Esophagus muscularis mucosa (tissue), 4 donors: Measurements from ENCODE around the gene TOX2. TPM values are rescaled to one million over a fixed set of nuclear protein-coding genes. Genes with fewer than 3 reads are reported as not detected.

ENCODE experiments used
- DNase-seq: peaks from one replicate; pipeline ENCODE4 v3.0.0-alpha.2; 2017; ENCODE audit errors: extremely low spot score
- H3K27ac ChIP-seq, 4 donors: fragments of 200-600 bp; sonication (generic); replicated peaks in 1 of 4; 1 replicate in 3 of 4; 2 replicates in 1 of 4; pipeline ENCODE4 v1.5.1; 2016 to 2019; ENCODE audit warnings: mild to moderate bottlenecking in 1 of 4
- H3K27me3 ChIP-seq, 4 donors: fragments of 200-600 bp; sonication (generic); one replicate each; pipeline versions ENCODE4 v1.5.1 to v1.6.0; 2016 to 2019
- H3K36me3 ChIP-seq, 4 donors: fragments of 200-600 bp; sonication (generic); one replicate each; pipeline ENCODE4 v1.5.1; 2016 to 2019
- H3K4me1 ChIP-seq, 4 donors: fragments of 200-600 bp; sonication (generic); one replicate each; pipeline ENCODE4 v1.5.1; 2016 to 2019
- H3K4me3 ChIP-seq, 4 donors: fragments of 200-600 bp; sonication (generic); 1 replicate in 2 of 4; 2 replicates in 2 of 4; pipeline ENCODE4 v1.5.1; 2016 to 2019; ENCODE audit warnings: mild to moderate bottlenecking in 4 of 4, moderate library complexity in 1 of 4
- H3K9me3 ChIP-seq, 4 donors: fragments of 200-600 bp; sonication (generic); 1 replicate in 3 of 4; 2 replicates in 1 of 4; pipeline ENCODE4 v1.5.1; 2016 to 2019
- CTCF ChIP-seq, 3 experiments: fragments of 200-600 bp in 2 of 3; fragments of 450-650 bp in 1 of 3; sonication (generic) in 2 of 3; IDR thresholded peaks; one replicate each; pipeline ENCODE4 v1.5.1; 2017 to 2019; ENCODE audit warnings: antibody characterized with exemption in 3 of 3, mild to moderate bottlenecking in 2 of 3, moderate library complexity in 1 of 3
- EP300 ChIP-seq: sonication (generic); formaldehyde crosslinking; IDR thresholded peaks from one replicate; pipeline ENCODE4 v1.6.1; 2017; ENCODE audit warnings: antibody characterized with exemption
- POLR2A ChIP-seq: fragments of 450-650 bp; IDR thresholded peaks from one replicate; pipeline ENCODE4 v1.6.1; 2017; ENCODE audit warnings: antibody characterized with exemption, moderate library complexity, mild to moderate bottlenecking, low read depth
- POLR2AphosphoS5 ChIP-seq, 2 donors: sonication (generic); formaldehyde crosslinking; IDR thresholded peaks; one replicate each; pipeline ENCODE4 v1.6.1; 2017; ENCODE audit warnings: antibody characterized with exemption in 2 of 2
- WGBS: methylation state at CpG from one replicate; pipeline ENCODE4 v1.1.5; 2018; 5-methylcytosine and 5-hydroxymethylcytosine counted together
- intact Hi-C: fragments of 100-400 bp; cut with DNase I; formaldehyde crosslinking; loops from one replicate; pipeline ENCODE4 v1.15.1; 2023
- total RNA-seq, 4 donors: library from RNA; depleted of rRNA; stranded (reverse); fragments of >200 nt; gene quantifications; one replicate each; pipeline versions ENCODE4 v1.1.0 to v1.2.1, GENCODE V29; 2016

TOX2 gene
- total RNA-seq, 4 donors from 2014 or later, result 19.4 to 39.5 (median 32.8) TPM

GRCh38 chr20:43947316-43947710 lies 32.7 kb downstream of the TOX2 start:
- H3K9me3 ChIP-seq, result no peaks in the 10 kb centered on the region
- 97% methylated on average over 4 of the region's 6 CpGs for WGBS
- no peak overlapping the region for H3K27ac ChIP-seq
- TF ChIP-seq EP300 (no peak), POLR2A (no peak), CTCF (IDR thresholded peaks at IDR 0.05) (no peak), POLR2AphosphoS5 (IDR thresholded peaks at IDR 0.05) (no peak)
- DNase-seq, result no peak
- H3K4me1 ChIP-seq, result peaks cover 6 to 32% (median 22%) of the 10 kb centered on the region in 4 donors
- H3K27me3 ChIP-seq, result no peaks in the 10 kb centered on the region
- no peak overlapping the region for H3K4me3 ChIP-seq
- H3K36me3 ChIP-seq, result no peaks in the 10 kb centered on the region
- intact Hi-C loops, result no loop called here

- Histone ChIP-seq H3K9me3 (no peaks in the 10 kb centered on the region), H3K27me3 (no peaks in the 10 kb centered on the region), H3K36me3 (no peaks in the 10 kb centered on the region), H3K4me1 (peaks cover 0 to 22% (median 16%) of the 10 kb centered on the region in 4 donors), H3K4me3 (no peak overlapping the region), H3K27ac (no peak overlapping the region)
- intact Hi-C loops, result no loop called here
- DNase-seq, result no peak
- no peak for TF ChIP-seq EP300
- TF ChIP-seq POLR2AphosphoS5 (IDR thresholded peaks at IDR 0.05), result no peak
- TF ChIP-seq CTCF (IDR thresholded peaks at IDR 0.05), result no peak
- TF ChIP-seq POLR2A, result no peak
- WGBS, result 40% methylated on average over 1 of the region's 8 CpGs
Observed at GRCh38 chr20:43948455-43948854, 33.8 kb downstream of the TOX2 start.

GRCh38 chr20:43949248-43949647 lies 34.6 kb downstream of the TOX2 start:
- no peak for TF ChIP-seq CTCF (IDR thresholded peaks at IDR 0.05)
- no peak for TF ChIP-seq POLR2AphosphoS5 (IDR thresholded peaks at IDR 0.05)
- TF ChIP-seq EP300, result no peak
- no peak for TF ChIP-seq POLR2A
- no peak for DNase-seq
- no peaks in the 10 kb centered on the region for H3K36me3 ChIP-seq
- peaks cover 0 to 27% (median 23%) of the 10 kb centered on the region in 4 donors for H3K4me1 ChIP-seq
- no peaks in the 10 kb centered on the region for H3K27me3 ChIP-seq
- no peaks in the 10 kb centered on the region for H3K9me3 ChIP-seq
- H3K27ac ChIP-seq, result no peak overlapping the region
- 95% methylated on average over 6 of the region's 6 CpGs for WGBS
- intact Hi-C loops, result no loop called here
- no peak overlapping the region for H3K4me3 ChIP-seq

GRCh38 chr20:43949741-43950618 lies 35.3 kb downstream of the TOX2 start:
- Histone ChIP-seq H3K9me3 (no peaks in the 10 kb centered on the region), H3K4me1 (peaks cover 3 to 34% (median 31%) of the 10 kb centered on the region in 4 donors), H3K27me3 (no peaks in the 10 kb centered on the region), H3K36me3 (no peaks in the 10 kb centered on the region), H3K4me3 (no peak overlapping the region), H3K27ac (no peak overlapping the region)
- no peak for DNase-seq
- WGBS, result 65% methylated on average over 18 of the region's 18 CpGs
- no peak for TF ChIP-seq CTCF (IDR thresholded peaks at IDR 0.05)
- intact Hi-C loops, result no loop called here
